Measurements from ENCODE around the gene ZCCHC14.

DNA sequence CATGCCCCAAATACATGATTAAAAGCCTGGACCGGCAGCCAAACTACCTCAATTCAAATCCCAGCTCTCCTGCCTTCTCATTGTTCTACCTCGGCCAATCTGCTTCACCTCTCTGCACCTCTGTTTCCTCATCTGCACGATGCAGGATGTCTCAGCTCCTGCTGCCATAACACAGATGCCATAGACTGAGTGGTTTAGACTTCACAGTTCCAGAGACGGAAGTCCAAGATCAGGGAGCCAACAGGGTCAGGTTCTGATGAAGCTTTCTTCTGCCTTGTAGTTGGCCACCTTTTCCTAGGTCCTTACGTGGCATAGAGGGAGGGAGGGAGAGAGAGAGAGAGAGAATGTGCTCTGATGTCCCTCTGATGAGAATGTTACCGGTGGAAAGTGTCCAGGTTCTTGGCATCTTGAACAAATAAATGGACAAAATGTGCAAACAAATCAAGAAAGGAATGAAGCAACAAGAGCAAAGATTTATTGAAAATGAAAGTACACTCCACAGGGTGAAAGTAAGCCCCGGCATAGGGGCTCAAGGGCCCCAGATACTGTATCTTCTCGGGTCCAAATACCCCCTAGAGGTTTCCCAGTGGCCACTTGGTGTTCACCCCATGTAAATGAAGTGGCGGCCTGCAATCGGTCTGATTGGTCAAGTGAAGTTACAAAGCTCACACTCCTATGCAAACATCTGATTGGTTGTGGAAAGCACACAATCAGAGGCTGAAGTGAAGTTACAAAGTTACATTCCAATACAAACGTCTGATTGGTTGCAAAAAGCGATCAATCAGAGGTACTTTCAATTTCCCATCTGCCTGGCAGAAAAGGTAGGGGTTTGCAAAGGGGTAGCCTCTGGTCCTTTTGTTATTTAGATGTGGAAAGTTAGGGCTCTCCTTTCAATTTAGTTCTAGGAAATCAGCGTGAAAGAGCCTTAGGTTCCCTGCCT is 43.3 kb upstream of the ZCCHC14 start:
- TF ChIP-seq, protein P1, sequence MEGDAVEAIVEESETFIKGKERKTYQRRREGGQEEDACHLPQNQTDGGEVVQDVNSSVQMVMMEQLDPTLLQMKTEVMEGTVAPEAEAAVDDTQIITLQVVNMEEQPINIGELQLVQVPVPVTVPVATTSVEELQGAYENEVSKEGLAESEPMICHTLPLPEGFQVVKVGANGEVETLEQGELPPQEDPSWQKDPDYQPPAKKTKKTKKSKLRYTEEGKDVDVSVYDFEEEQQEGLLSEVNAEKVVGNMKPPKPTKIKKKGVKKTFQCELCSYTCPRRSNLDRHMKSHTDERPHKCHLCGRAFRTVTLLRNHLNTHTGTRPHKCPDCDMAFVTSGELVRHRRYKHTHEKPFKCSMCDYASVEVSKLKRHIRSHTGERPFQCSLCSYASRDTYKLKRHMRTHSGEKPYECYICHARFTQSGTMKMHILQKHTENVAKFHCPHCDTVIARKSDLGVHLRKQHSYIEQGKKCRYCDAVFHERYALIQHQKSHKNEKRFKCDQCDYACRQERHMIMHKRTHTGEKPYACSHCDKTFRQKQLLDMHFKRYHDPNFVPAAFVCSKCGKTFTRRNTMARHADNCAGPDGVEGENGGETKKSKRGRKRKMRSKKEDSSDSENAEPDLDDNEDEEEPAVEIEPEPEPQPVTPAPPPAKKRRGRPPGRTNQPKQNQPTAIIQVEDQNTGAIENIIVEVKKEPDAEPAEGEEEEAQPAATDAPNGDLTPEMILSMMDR (IDR thresholded peaks at IDR 0.05) = no peak
- TF ChIP-seq POLR2A (IDR thresholded peaks at IDR 0.05) = no peak
- no peak for TF ChIP-seq POLR2AphosphoS5 (IDR thresholded peaks at IDR 0.05)
- no peak for TF ChIP-seq EP300 (IDR thresholded peaks at IDR 0.05)

All from upper lobe of left lung (tissue), 4 donors.